Lung (tissue), 12 donors: Measurements from ENCODE around the gene EFNA3. TPM values are rescaled to one million over a fixed set of nuclear protein-coding genes. Genes with fewer than 3 reads are reported as not detected.
A peak's percentile ranks its signal among the peaks of the same experiment; 100 is the strongest.

ENCODE experiments used
- ATAC-seq: fragments of 200-7000 bp; cut with Tn5 transposase; one replicate; pipeline ENCODE4 v1.9.1; 2020; ENCODE audit warnings: moderate number of reproducible peaks; ENCODE audit not compliant: insufficient read depth, low FRiP score
- DNase-seq, 3 donors: peaks; one replicate each; pipeline ENCODE4 v3.0.0-alpha.2; 2013 to 2017
- H3K27ac ChIP-seq, 2 donors: one replicate each; pipeline ENCODE4 v1.5.1; 2013; ENCODE audit warnings: mild to moderate bottlenecking in 2 of 2, moderate library complexity in 2 of 2, control low read depth in 1 of 2, inconsistent platforms in 1 of 2, low read depth in 1 of 2, low read length in 1 of 2
- H3K27me3 ChIP-seq, 3 donors: one replicate each; pipeline ENCODE4 v1.5.1; 2013; ENCODE audit warnings: low read length in 2 of 3; ENCODE audit not compliant: control insufficient read depth in 3 of 3, insufficient read depth in 3 of 3
- H3K36me3 ChIP-seq, 4 donors: one replicate each; pipeline ENCODE4 v1.5.1; 2013; ENCODE audit warnings: low read length in 4 of 4, mild to moderate bottlenecking in 1 of 4, moderate library complexity in 1 of 4; ENCODE audit not compliant: control insufficient read depth in 4 of 4, insufficient read depth in 4 of 4
- H3K4me1 ChIP-seq, 5 donors: one replicate each; pipeline ENCODE4 v1.5.1; 2013; ENCODE audit warnings: low read length in 5 of 5, mild to moderate bottlenecking in 2 of 5, moderate library complexity in 1 of 5; ENCODE audit not compliant: control insufficient read depth in 5 of 5, insufficient read depth in 5 of 5
- H3K4me3 ChIP-seq: one replicate; pipeline ENCODE4 v1.5.1; 2013; ENCODE audit warnings: mild to moderate bottlenecking, control low read depth, moderate library complexity
- H3K9ac ChIP-seq, 2 donors: one replicate each; pipeline ENCODE4 v1.5.1; 2013; ENCODE audit warnings: low read length in 2 of 2, control low read depth in 1 of 2; ENCODE audit not compliant: insufficient read depth in 1 of 2
- H3K9me3 ChIP-seq, 4 donors: one replicate each; pipeline ENCODE4 v1.5.1; 2013; ENCODE audit warnings: low read length in 3 of 4, mild to moderate bottlenecking in 1 of 4, moderate library complexity in 1 of 4; ENCODE audit not compliant: control insufficient read depth in 4 of 4, insufficient read depth in 3 of 4
- WGBS, 2 donors: extraction: QIAGEN DNeasy Blood & Tissue Kit; methylation state at CpG; one replicate each; pipeline ENCODE4 v1.1.7; 2013; 5-methylcytosine and 5-hydroxymethylcytosine counted together
- polyA plus RNA-seq, 2 donors: library from polyadenylated mRNA; stranded (reverse); fragments of 200-250 nt; gene quantifications; one replicate each; pipeline ENCODE4 v1.2.1, GENCODE V29; 2013
- total RNA-seq, 2 donors: library from RNA; depleted of rRNA in 1 of 2; stranded (reverse); fragments of >200 nt in 1 of 2; gene quantifications; one replicate each; pipeline ENCODE4 v1.2.1, GENCODE V29; 2014 to 2021
- TF ChIP-seq, protein P1 (sequence below): IDR thresholded peaks from 2 replicates; pipeline ENCODE4 v1.5.1; 2012; ENCODE audit warnings: mild to moderate bottlenecking; ENCODE audit errors: control extremely low read depth, extremely low read depth
- donor health status: control.
- donor health status: control.
- donor health status: Bipolar disorder and iron deficiency.
- donor health status: healthy.
- donor health status: DM: yes; HTN: yes; CAD: no.

Gene EFNA3
- total and polyA plus RNA-seq, 4 donors, result 1.1 to 1.9 (median 1.6) TPM

DNA sequence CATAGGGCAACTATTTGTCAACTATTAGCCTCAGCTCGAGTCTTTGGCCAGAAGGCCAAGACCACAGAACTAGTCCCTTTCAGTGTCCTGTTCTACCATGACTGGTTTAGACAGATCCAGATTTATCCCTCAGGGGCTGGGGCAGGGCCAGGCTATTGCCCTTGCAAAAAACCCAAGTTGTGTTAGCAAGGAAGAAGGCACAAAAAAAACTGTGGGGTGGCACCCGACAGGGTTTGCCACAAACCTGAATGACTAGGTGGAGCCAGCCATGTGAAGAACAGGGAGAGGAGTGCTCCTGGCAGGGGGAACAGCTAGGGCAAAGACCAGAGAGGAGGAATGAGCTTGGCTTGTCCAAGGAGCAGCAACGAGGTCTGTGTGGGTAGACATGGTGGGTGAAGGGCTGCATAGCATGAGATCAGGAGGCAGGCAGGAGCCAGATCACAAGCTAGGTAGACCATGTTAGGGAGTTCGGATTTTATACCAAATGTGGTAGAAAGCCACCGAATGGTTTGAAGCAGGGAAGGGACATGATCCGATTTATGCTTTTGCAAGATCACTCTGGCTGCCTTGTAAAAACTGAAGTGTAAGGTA, 40.7 kb upstream of the EFNA3 start:
- no peak overlapping the region for H3K9ac ChIP-seq
- H3K9me3 ChIP-seq, result no peaks in the 10 kb centered on the region
- WGBS, 2 donors, result 84 to 90% methylated on average over 6 of the region's 6 CpGs
- no peak overlapping the region for H3K4me3 ChIP-seq
- no peaks in the 10 kb centered on the region for H3K27me3 ChIP-seq
- DNase-seq (no peak), ATAC-seq (no peak)
- no peaks in the 10 kb centered on the region for H3K36me3 ChIP-seq
- TF ChIP-seq, protein P1, sequence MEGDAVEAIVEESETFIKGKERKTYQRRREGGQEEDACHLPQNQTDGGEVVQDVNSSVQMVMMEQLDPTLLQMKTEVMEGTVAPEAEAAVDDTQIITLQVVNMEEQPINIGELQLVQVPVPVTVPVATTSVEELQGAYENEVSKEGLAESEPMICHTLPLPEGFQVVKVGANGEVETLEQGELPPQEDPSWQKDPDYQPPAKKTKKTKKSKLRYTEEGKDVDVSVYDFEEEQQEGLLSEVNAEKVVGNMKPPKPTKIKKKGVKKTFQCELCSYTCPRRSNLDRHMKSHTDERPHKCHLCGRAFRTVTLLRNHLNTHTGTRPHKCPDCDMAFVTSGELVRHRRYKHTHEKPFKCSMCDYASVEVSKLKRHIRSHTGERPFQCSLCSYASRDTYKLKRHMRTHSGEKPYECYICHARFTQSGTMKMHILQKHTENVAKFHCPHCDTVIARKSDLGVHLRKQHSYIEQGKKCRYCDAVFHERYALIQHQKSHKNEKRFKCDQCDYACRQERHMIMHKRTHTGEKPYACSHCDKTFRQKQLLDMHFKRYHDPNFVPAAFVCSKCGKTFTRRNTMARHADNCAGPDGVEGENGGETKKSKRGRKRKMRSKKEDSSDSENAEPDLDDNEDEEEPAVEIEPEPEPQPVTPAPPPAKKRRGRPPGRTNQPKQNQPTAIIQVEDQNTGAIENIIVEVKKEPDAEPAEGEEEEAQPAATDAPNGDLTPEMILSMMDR, result no peak
- H3K4me1 ChIP-seq, result peaks cover 0 to 5% (median 0%) of the 10 kb centered on the region in 5 donors
- no peak overlapping the region for H3K27ac ChIP-seq

DNA sequence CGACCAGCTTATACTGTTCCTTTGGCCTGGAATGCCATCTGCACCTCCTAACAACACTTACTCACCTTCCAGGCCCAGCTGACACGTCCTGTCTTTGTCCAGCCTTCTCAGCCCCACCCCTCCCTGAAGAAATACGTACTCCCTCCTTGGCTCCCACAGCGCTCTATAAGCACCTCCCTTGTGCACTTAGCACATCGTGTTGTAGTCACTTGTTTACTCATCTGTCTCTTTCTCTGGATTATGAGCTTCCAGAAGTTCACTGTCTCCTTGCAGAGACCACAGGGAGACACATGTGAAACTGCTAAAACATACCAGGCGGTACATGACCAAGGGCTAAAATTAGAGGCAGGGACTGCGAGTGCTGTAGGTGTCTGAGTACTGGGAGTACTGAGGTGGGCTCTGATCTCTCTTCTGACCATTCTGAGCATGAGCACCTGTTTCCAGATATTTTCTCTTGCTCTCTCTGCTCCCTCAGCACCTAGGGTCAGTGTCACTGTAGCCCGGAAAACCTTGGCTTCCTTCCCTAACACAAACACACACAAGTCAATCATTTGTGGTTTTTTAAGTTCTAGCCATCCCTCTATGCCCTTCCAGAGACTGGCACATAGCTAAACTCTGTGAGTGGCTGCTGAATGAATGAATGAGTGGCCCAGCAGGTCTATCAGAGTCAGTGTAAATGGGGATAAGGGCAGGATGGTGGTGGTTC, 39.9 kb upstream of the EFNA3 start:
- WGBS, 2 donors, result 26 to 27% methylated on average over 8 of the region's 8 CpGs
- peak; percentile 60 for ATAC-seq

DNA sequence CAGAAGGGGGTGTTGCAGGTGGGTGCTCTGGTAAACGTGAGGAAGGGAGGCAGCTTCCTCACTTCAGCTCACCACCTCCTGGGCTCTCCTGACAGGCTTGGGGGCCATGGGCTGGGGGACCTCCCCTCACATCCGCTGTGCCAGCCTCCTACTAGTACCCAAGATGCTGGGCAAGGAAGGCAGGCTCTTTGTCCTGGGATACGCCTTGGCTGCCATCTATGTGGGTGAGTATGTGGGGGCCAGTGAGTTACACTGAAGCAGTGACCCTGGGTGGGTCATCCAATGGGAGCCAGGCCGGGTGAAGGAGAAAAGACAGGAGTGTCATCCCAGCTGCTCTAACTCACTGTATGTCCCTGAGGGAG, 39.3 kb upstream of the EFNA3 start:
- TF ChIP-seq, protein P1, result no peak
- Histone ChIP-seq H3K27ac (no peak overlapping the region), H3K9ac (no peak overlapping the region), H3K4me3 (no peak overlapping the region), H3K9me3 (no peaks in the 10 kb centered on the region), H3K4me1 (peaks cover 0 to 5% (median 0%) of the 10 kb centered on the region in 5 donors), H3K36me3 (no peaks in the 10 kb centered on the region), H3K27me3 (no peaks in the 10 kb centered on the region)
- DNase-seq, result no peak
- ATAC-seq, result no peak
- WGBS, 2 donors, result 66 to 75% methylated on average over 4 of the region's 4 CpGs

More for the DNA sequence above, 39.9 kb upstream of the EFNA3 start:
- DNase-seq, result no peak
- no peak overlapping the region for H3K4me3 ChIP-seq
- no peaks in the 10 kb centered on the region for H3K36me3 ChIP-seq
- peaks cover 0 to 5% (median 0%) of the 10 kb centered on the region in 5 donors for H3K4me1 ChIP-seq
- H3K9me3 ChIP-seq, result no peaks in the 10 kb centered on the region
- no peak overlapping the region for H3K27ac ChIP-seq
- H3K9ac ChIP-seq, result no peak overlapping the region
- H3K27me3 ChIP-seq, result no peaks in the 10 kb centered on the region
- TF ChIP-seq, protein P1, result no peak
